Right cardiac atrium (tissue), 5 donors: ENCODE results near the gene ADAMTS8. TPM values are rescaled to one million over a fixed set of nuclear protein-coding genes. Genes with fewer than 3 reads are reported as not detected.

Experiments
- ATAC-seq, 2 donors: fragments of 200-7000 bp; cut with Tn5 transposase; one replicate each; pipeline versions ENCODE4 v1.8.0 to v1.9.1; 2020; ENCODE audit warnings: moderate library complexity in 2 of 2, mild to moderate bottlenecking in 1 of 2
- DNase-seq, 3 donors: peaks; one replicate each; pipeline ENCODE4 v3.0.0-alpha.2; 2020
- H3K27ac ChIP-seq: one replicate; pipeline ENCODE4 v1.5.1; 2013; ENCODE audit warnings: mild to moderate bottlenecking, low read length, control low read depth, moderate library complexity
- H3K27me3 ChIP-seq: one replicate; pipeline ENCODE4 v1.6.1; 2013; ENCODE audit not compliant: control insufficient read depth, insufficient read depth
- H3K4me1 ChIP-seq: one replicate; pipeline ENCODE4 v1.6.1; 2013; ENCODE audit warnings: low read length; ENCODE audit not compliant: control insufficient read depth, insufficient read depth
- H3K4me3 ChIP-seq: one replicate; pipeline ENCODE4 v1.5.1; 2013; ENCODE audit warnings: low read length, control low read depth
- H3K9me3 ChIP-seq: one replicate; pipeline ENCODE4 v1.6.1; 2013; ENCODE audit warnings: low read length; ENCODE audit not compliant: control insufficient read depth
- WGBS: extraction: QIAGEN DNeasy Blood & Tissue Kit; methylation state at CpG from one replicate; pipeline ENCODE4 v1.1.7; 2013; 5-methylcytosine and 5-hydroxymethylcytosine counted together
- intact Hi-C, 4 donors: fragments of 100-400 bp; cut with DNase I; formaldehyde crosslinking; loops; one replicate each; pipeline versions ENCODE4 v1.11.0 to v1.14.0; 2022 to 2023
- polyA plus RNA-seq: library from polyadenylated mRNA; stranded (reverse); fragments of 200-250 nt; gene quantifications from one replicate; pipeline ENCODE4 v1.2.3, GENCODE V29; 2013
- total RNA-seq, 4 donors: library from RNA; stranded (reverse); fragmentation: NEBNext Ultra II Directional; extraction: Animal tissue kit (Norgen Biotek cat#: 25700); gene quantifications; one replicate each; pipeline ENCODE4 v1.2.1, GENCODE V29; 2021
- donor health status: healthy with polysubstance abuse.
- donor health status: DM: no; HTN: yes; CAD: no.
- donor health status: DM: no; HTN: no; CAD: no.
- donor health status: DM: no; HTN: yes; CAD: no; lungs with severe emphysema.
- donor health status: DM: yes; HTN: yes; CAD: no.

ADAMTS8 gene
- total and polyA plus RNA-seq, 5 donors = 0.45 to 10.1 (median 0.88) TPM

- Histone ChIP-seq H3K4me3 (no peak overlapping the region), H3K9me3 (no peaks in the 10 kb centered on the region), H3K4me1 (no peaks in the 10 kb centered on the region), H3K27me3 (no peaks in the 10 kb centered on the region), H3K27ac (no peak overlapping the region)
- DNase-seq (no peak), ATAC-seq (no peak)
- 83% methylated on average over 2 of the region's 2 CpGs for WGBS
- intact Hi-C loops = no loop called here
Measured at GRCh38 chr11:130399196-130399595, 29.2 kb downstream of the ADAMTS8 start.

- no peaks in the 10 kb centered on the region for H3K9me3 ChIP-seq
- no peak overlapping the region for H3K27ac ChIP-seq
- DNase-seq (no peak), ATAC-seq (no peak)
- H3K4me1 ChIP-seq = no peaks in the 10 kb centered on the region
- WGBS = 80% methylated on average over 5 of the region's 5 CpGs
- intact Hi-C loops = no loop called here
- no peak overlapping the region for H3K4me3 ChIP-seq
- H3K27me3 ChIP-seq = no peaks in the 10 kb centered on the region
Measured at GRCh38 chr11:130397780-130398179, 30.6 kb downstream of the ADAMTS8 start.

- WGBS = 95% methylated on average over 2 of the region's 2 CpGs
- ATAC-seq (no peak), DNase-seq (no peak)
- no peak overlapping the region for H3K27ac ChIP-seq
- intact Hi-C loops = no loop called here
- no peaks in the 10 kb centered on the region for H3K4me1 ChIP-seq
- no peak overlapping the region for H3K4me3 ChIP-seq
- no peaks in the 10 kb centered on the region for H3K27me3 ChIP-seq
- no peaks in the 10 kb centered on the region for H3K9me3 ChIP-seq
Measured at GRCh38 chr11:130396965-130397364, 31.4 kb downstream of the ADAMTS8 start.

- WGBS = 65% methylated on average over 6 of the region's 6 CpGs
- DNase-seq (no peak), ATAC-seq (no peak)
- Histone ChIP-seq H3K4me3 (no peak overlapping the region), H3K27me3 (no peaks in the 10 kb centered on the region), H3K9me3 (no peaks in the 10 kb centered on the region), H3K27ac (no peak overlapping the region), H3K4me1 (peaks cover 1% of the 10 kb centered on the region)
- intact Hi-C loops = no loop called here
Measured at GRCh38 chr11:130394615-130395014, 33.8 kb downstream of the ADAMTS8 start.

GRCh38 chr11:130391711-130392110 lies 36.7 kb downstream of the ADAMTS8 start:
- no peak for ATAC-seq
- DNase-seq = no peak

GRCh38 chr11:130390071-130390758 lies 38.2 kb downstream of the ADAMTS8 start:
- no peak for DNase-seq
- peaks cover 7% of the 10 kb centered on the region for H3K4me1 ChIP-seq
- ATAC-seq = peak; percentile 40 to 72
- 43% methylated on average over 12 of the region's 12 CpGs for WGBS
- H3K4me3 ChIP-seq = no peak overlapping the region
- H3K27me3 ChIP-seq = no peaks in the 10 kb centered on the region
- intact Hi-C loops = no loop called here
- no peak overlapping the region for H3K27ac ChIP-seq
- H3K9me3 ChIP-seq = no peaks in the 10 kb centered on the region

More at GRCh38 chr11:130391711-130392110, 36.7 kb downstream of the ADAMTS8 start:
- intact Hi-C loops = no loop called here
- WGBS = 65% methylated on average over 8 of the region's 8 CpGs
- peaks cover 7% of the 10 kb centered on the region for H3K4me1 ChIP-seq
- H3K27me3 ChIP-seq = no peaks in the 10 kb centered on the region
- no peak overlapping the region for H3K27ac ChIP-seq
- H3K4me3 ChIP-seq = no peak overlapping the region
- no peaks in the 10 kb centered on the region for H3K9me3 ChIP-seq

GRCh38 chr11:130389335-130389935 lies 39.0 kb downstream of the ADAMTS8 start:
- H3K27ac ChIP-seq = peak overlapping the region; percentile 20
- no peaks in the 10 kb centered on the region for H3K9me3 ChIP-seq
- ATAC-seq = peak; percentile 71 to 81
- peak overlapping the region; percentile 12 for H3K4me3 ChIP-seq
- 47% methylated on average over 16 of the region's 16 CpGs for WGBS
- intact Hi-C loops = no loop called here
- peak; percentile 70 to 83 (median 77) for DNase-seq
- H3K4me1 ChIP-seq = peaks cover 7% of the 10 kb centered on the region
- H3K27me3 ChIP-seq = no peaks in the 10 kb centered on the region

GRCh38 chr11:130388607-130389205 lies 39.7 kb downstream of the ADAMTS8 start:
- peak overlapping the region; percentile 12 for H3K4me3 ChIP-seq
- DNase-seq (no peak), ATAC-seq (peak in 1 of 2 donors; percentile 53)
- 63% methylated on average over 11 of the region's 11 CpGs for WGBS
- peaks cover 7% of the 10 kb centered on the region for H3K4me1 ChIP-seq
- H3K9me3 ChIP-seq = no peaks in the 10 kb centered on the region
- H3K27ac ChIP-seq = no peak overlapping the region
- H3K27me3 ChIP-seq = no peaks in the 10 kb centered on the region
- intact Hi-C loops = no loop called here

GRCh38 chr11:130386056-130386455 lies 42.4 kb downstream of the ADAMTS8 start:
- ATAC-seq = no peak
- 92% methylated on average over 3 of the region's 3 CpGs for WGBS
- Histone ChIP-seq H3K9me3 (no peaks in the 10 kb centered on the region), H3K4me3 (no peak overlapping the region), H3K27me3 (no peaks in the 10 kb centered on the region), H3K4me1 (peaks cover 7% of the 10 kb centered on the region), H3K27ac (no peak overlapping the region)
- DNase-seq = no peak
- intact Hi-C loops = no loop called here

GRCh38 chr11:130383344-130384211 lies 44.8 kb downstream of the ADAMTS8 start:
- Histone ChIP-seq H3K27me3 (no peaks in the 10 kb centered on the region), H3K4me3 (no peak overlapping the region), H3K4me1 (peaks cover 5% of the 10 kb centered on the region), H3K9me3 (no peaks in the 10 kb centered on the region), H3K27ac (no peak overlapping the region)
- intact Hi-C loops = no loop called here
- no peak for ATAC-seq
- 63% methylated on average over 10 of the region's 10 CpGs for WGBS
- DNase-seq = no peak

GRCh38 chr11:130381317-130381716 lies 47.1 kb downstream of the ADAMTS8 start:
- Histone ChIP-seq H3K27ac (no peak overlapping the region), H3K4me1 (peaks cover 2% of the 10 kb centered on the region), H3K4me3 (no peak overlapping the region), H3K27me3 (no peaks in the 10 kb centered on the region), H3K9me3 (no peaks in the 10 kb centered on the region)
- 43% methylated on average over 7 of the region's 7 CpGs for WGBS
- intact Hi-C loops = no loop called here
- DNase-seq (no peak), ATAC-seq (peak; percentile 33 to 40)
